KBM-7 (cell line): ENCODE results near the gene HTT.
"Not testable (repeated sequence)": the region's sequence is repeated elsewhere in the genome, so short reads cannot be mapped to it uniquely, and the experiment has no call there.

Experiments used
- DNase-seq: peaks from one replicate; pipeline ENCODE4 v3.0.0-alpha.2; 2015
- in situ Hi-C: fragments of 300-500 bp; cut with MboI; formaldehyde crosslinking; loops from 2 replicates; pipeline ENCODE4 v1.14.3; 2020; ENCODE audit warnings: low sequenced_read_pairs, low pct_unique_long_range_greater_than_20kb, mixed read lengths

The HTT gene

DNA sequence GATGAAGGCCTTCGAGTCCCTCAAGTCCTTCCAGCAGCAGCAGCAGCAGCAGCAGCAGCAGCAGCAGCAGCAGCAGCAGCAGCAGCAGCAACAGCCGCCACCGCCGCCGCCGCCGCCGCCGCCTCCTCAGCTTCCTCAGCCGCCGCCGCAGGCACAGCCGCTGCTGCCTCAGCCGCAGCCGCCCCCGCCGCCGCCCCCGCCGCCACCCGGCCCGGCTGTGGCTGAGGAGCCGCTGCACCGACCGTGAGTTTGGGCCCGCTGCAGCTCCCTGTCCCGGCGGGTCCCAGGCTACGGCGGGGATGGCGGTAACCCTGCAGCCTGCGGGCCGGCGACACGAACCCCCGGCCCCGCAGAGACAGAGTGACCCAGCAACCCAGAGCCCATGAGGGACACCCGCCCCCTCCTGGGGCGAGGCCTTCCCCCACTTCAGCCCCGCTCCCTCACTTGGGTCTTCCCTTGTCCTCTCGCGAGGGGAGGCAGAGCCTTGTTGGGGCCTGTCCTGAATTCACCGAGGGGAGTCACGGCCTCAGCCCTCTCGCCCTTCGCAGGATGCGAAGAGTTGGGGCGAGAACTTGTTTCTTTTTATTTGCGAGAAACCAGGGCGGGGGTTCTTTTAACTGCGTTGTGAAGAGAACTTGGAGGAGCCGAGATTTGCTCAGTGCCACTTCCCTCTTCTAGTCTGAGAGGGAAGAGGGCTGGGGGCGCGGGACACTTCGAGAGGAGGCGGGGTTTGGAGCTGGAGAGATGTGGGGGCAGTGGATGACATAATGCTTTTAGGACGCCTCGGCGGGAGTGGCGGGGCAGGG lies 568 bp downstream of the HTT start:
- in situ Hi-C loops: no loop called here

GRCh38 chr4:3075652-3075981 lies 1.1 kb downstream of the HTT start:
- in situ Hi-C loops: no loop called here

More for the DNA sequence above, 568 bp downstream of the HTT start:
- peak; percentile 93 for DNase-seq

GRCh38 chr4:3077796-3078195 lies 3.3 kb downstream of the HTT start:
- in situ Hi-C loops: no loop called here
- DNase-seq: peak; percentile 85

More at GRCh38 chr4:3075652-3075981, 1.1 kb downstream of the HTT start:
- DNase-seq: no peak

- peak; percentile 93 for DNase-seq
- in situ Hi-C loops: no loop called here
Observed at GRCh38 chr4:3079694-3080123, 5.2 kb downstream of the HTT start.

DNA sequence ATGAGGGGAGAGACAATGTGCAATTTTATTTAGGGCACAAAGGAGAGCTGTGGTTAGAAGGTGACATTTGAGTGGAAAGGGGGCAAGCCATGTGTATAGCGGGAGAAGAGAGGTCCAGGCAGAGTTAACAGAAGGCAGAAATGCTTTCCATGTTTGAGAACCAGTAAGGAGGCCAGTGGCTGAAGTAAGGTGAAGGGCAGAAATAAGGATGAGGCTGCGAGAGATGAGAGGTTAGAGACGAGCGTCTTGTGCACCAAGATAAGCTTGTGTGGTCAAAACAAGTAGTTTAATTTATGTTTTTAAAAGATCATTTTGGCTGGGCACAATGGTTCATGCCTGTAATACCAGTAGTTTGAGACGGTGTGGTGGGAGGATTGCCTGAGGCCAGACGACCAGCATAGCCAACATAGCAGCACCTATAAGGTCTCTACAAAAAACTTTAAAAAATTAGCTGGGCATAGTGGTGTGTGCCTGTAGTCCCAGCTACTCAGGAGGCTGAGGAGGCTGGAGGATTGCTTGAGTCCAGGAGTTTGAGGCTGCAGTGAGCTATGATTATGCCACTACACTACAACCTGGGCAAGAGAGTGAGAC lies 8.5 kb downstream of the HTT start:
- DNase-seq: no peak
- in situ Hi-C loops: no loop called here

- no peak for DNase-seq
- in situ Hi-C loops: no loop called here
Observed at GRCh38 chr4:3083732-3084131, 9.3 kb downstream of the HTT start.

DNA sequence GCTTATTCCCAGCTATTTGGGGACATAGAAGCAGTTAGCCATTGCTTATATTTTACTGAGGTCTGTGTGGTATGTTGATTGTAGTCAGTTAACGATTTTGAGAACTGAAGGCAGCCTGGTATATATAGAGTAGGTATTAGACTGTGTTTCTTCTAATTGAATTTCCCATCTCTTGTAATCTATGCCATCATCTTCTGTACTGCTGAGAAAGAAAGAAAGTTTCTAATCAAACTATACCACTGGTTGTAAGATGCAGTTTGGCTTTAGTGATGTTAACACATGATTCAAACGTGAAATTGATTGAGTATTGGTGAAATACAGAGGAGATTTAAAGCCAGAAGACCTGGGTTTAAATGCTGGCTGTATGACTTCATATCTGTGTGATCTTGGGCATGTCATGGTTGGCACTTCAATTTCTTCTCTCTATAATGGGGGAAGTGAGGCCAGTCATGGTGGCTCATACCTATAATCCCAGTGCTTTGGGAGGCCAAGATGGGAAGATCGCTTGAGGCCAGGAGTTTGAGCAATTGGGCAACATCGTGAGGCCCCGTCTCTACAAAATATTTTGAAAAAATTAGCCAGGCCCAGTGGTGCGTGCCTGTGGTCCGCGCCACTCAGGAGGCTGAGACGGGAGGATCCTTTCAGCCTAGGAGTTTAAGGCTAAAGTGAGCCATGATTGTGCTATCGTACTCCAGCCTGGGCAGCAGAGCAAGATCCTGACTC lies 11.6 kb downstream of the HTT start:
- in situ Hi-C loops: no loop called here
- no peak for DNase-seq

- DNase-seq: no peak
- in situ Hi-C loops: no loop called here
Observed at GRCh38 chr4:3087115-3087797, 12.8 kb downstream of the HTT start.

GRCh38 chr4:3091464-3091863 lies 17.0 kb downstream of the HTT start:
- no peak for DNase-seq
- in situ Hi-C loops: no loop called here

DNA sequence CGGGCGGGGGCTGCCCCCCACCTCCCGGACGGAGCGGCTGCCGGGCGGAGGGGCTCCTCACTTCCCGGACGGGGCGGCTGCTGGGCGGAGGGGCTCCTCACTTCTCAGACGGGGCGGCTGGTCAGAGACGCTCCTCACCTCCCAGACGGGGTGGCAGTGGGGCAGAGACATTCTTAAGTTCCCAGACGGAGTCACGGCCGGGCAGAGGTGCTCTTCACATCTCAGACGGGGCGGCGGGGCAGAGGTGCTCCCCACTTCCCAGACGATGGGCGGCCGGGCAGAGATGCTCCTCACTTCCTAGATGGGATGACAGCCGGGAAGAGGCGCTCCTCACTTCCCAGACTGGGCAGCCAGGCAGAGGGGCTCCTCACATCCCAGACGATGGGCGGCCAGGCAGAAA lies 20.2 kb downstream of the HTT start:
- in situ Hi-C loops, DNase-seq: not testable (repeated sequence)

- in situ Hi-C loops: no loop called here
- DNase-seq: no peak
Observed at GRCh38 chr4:3096202-3096601, 21.7 kb downstream of the HTT start.

DNA sequence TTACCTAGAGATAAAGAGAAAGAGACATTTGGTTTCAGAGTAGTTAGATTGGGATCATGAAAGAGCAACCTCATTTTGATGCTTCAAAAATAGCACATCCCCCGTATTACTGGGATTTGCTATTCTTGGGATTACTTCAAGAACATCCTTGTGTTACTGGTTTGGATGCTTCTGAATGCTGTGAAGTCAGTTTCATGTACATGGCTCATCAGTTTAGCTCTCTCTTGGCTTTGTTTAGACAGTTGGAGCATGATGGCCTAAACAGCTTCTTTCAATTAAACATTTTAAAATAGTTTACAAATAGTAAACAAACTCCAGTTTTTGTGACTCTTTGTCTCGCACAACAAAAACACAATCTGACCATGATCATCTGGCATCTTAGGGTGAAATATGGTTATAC lies 23.9 kb downstream of the HTT start:
- in situ Hi-C loops: no loop called here
- no peak for DNase-seq

GRCh38 chr4:3106339-3107186 lies 32.1 kb downstream of the HTT start:
- in situ Hi-C loops: no loop called here
- DNase-seq: peak; percentile 92

DNA sequence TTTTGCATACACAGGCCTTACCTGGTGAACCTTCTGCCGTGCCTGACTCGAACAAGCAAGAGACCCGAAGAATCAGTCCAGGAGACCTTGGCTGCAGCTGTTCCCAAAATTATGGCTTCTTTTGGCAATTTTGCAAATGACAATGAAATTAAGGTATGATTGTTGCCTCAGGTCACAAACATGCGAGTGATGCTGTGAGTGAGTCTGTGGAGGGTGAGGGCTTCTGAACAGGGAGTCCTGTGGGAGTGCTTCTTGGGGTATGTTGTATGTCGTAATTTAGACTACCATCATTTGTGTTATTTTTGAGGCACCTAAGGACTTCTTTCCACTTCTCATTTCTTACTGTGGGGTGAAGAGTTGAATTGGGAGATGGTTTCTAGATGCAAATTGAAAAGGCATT lies 32.8 kb downstream of the HTT start:
- in situ Hi-C loops: no loop called here
- no peak for DNase-seq

GRCh38 chr4:3107691-3108121 lies 33.2 kb downstream of the HTT start:
- no peak for DNase-seq
- in situ Hi-C loops: no loop called here

- in situ Hi-C loops: no loop called here
- no peak for DNase-seq
Observed at GRCh38 chr4:3108211-3108610, 33.7 kb downstream of the HTT start.

- in situ Hi-C loops: no loop called here
- DNase-seq: no peak
Observed at GRCh38 chr4:3111461-3111860, 37.0 kb downstream of the HTT start.

- in situ Hi-C loops: no loop called here
- no peak for DNase-seq
Observed at GRCh38 chr4:3112201-3112600, 37.7 kb downstream of the HTT start.
